Stimulated activated CD8-positive, alpha-beta memory T cell treated with anti-CD3 and anti-CD28 coated beads, Interleukin-12 subunit alpha, Interleukin-12 subunit beta, amount 100 ng/mL, for 1 hour (primary cell): ENCODE data around the gene SH3TC1.

ENCODE experiments used
- DNase-seq: peaks from one replicate; pipeline ENCODE4 v3.0.0-alpha.2; 2020; ENCODE audit warnings: low read depth

The SH3TC1 gene

GRCh38 chr4:8262637-8263322 lies 63.7 kb downstream of the SH3TC1 start:
- DNase-seq, result no peak

GRCh38 chr4:8263397-8263796 lies 64.3 kb downstream of the SH3TC1 start:
- no peak for DNase-seq

- no peak for DNase-seq
Measured at GRCh38 chr4:8264106-8264505, 65.0 kb downstream of the SH3TC1 start.

- no peak for DNase-seq
Measured at GRCh38 chr4:8265171-8265929, 66.3 kb downstream of the SH3TC1 start.

GRCh38 chr4:8266088-8266487 lies 67.0 kb downstream of the SH3TC1 start:
- DNase-seq, result no peak

- no peak for DNase-seq
Measured at GRCh38 chr4:8266508-8266907, 67.4 kb downstream of the SH3TC1 start.

- DNase-seq, result no peak
Measured at GRCh38 chr4:8267077-8267476, 68.0 kb downstream of the SH3TC1 start.

GRCh38 chr4:8268211-8268610 lies 69.1 kb downstream of the SH3TC1 start:
- no peak for DNase-seq

GRCh38 chr4:8268901-8269534 lies 69.9 kb downstream of the SH3TC1 start:
- DNase-seq, result no peak

- no peak for DNase-seq
Measured at GRCh38 chr4:8269535-8270417, 70.7 kb downstream of the SH3TC1 start, which contains the start of gene HTRA3. HTRA3 (plus strand) TSS chr4:8269754; CDS start chr4:8269969, 215 bp downstream.

GRCh38 chr4:8270418-8270771 lies 71.3 kb downstream of the SH3TC1 start:
- DNase-seq, result no peak

GRCh38 chr4:8270912-8271815 lies 72.1 kb downstream of the SH3TC1 start:
- DNase-seq, result no peak

- no peak for DNase-seq
Measured at GRCh38 chr4:8271821-8272220, 72.7 kb downstream of the SH3TC1 start.

GRCh38 chr4:8272472-8273428 lies 73.7 kb downstream of the SH3TC1 start:
- DNase-seq, result no peak

- DNase-seq, result no peak
Measured at GRCh38 chr4:8273450-8273849, 74.4 kb downstream of the SH3TC1 start.

- DNase-seq, result no peak
Measured at GRCh38 chr4:8274066-8274652, 75.1 kb downstream of the SH3TC1 start.

- no peak for DNase-seq
Measured at GRCh38 chr4:8274765-8275547, 75.9 kb downstream of the SH3TC1 start.

GRCh38 chr4:8275548-8275910 lies 76.4 kb downstream of the SH3TC1 start:
- DNase-seq, result no peak
